HEK293T (cell line): Measurements from ENCODE around the gene CIAPIN1.

ENCODE experiments used
- ARNT ChIP-seq: fragments of 450-650 bp; IDR thresholded peaks from 2 replicates; pipeline ENCODE4 v1.6.1; 2017; ENCODE audit warnings: mild to moderate bottlenecking
- CTBP1 ChIP-seq: fragments of 450-650 bp; IDR thresholded peaks from 2 replicates; pipeline ENCODE4 v1.6.1; 2016; ENCODE audit warnings: borderline replicate concordance
- ELF4 ChIP-seq: fragments of 450-650 bp; IDR thresholded peaks from 2 replicates; pipeline ENCODE4 v1.6.1; 2017; ENCODE audit warnings: antibody characterized with exemption
- FOXK2 ChIP-seq: fragments of 450-650 bp; IDR thresholded peaks from 2 replicates; pipeline ENCODE4 v1.6.1; 2016; ENCODE audit warnings: mild to moderate bottlenecking
- HDGF ChIP-seq: fragments of 450-650 bp; IDR thresholded peaks from 2 replicates; pipeline ENCODE4 v1.6.1; 2017; ENCODE audit warnings: antibody characterized with exemption, borderline replicate concordance
- LEF1 ChIP-seq: fragments of 450-650 bp; IDR thresholded peaks from 2 replicates; pipeline ENCODE4 v1.6.1; 2017; ENCODE audit warnings: mild to moderate bottlenecking, borderline replicate concordance
- NFRKB ChIP-seq: fragments of 450-650 bp; IDR thresholded peaks from 2 replicates; pipeline ENCODE4 v1.6.1; 2016; ENCODE audit warnings: mild to moderate bottlenecking, moderate library complexity
- PKNOX1 ChIP-seq: fragments of 450-650 bp; IDR thresholded peaks from 2 replicates; pipeline ENCODE4 v1.6.1; 2016
- SUZ12 ChIP-seq: fragments of 450-650 bp; IDR thresholded peaks from 2 replicates; pipeline ENCODE4 v1.6.1; 2016; ENCODE audit warnings: mild to moderate bottlenecking
- TARDBP ChIP-seq: fragments of 450-650 bp; IDR thresholded peaks from 2 replicates; pipeline ENCODE4 v1.6.1; 2016

DNA sequence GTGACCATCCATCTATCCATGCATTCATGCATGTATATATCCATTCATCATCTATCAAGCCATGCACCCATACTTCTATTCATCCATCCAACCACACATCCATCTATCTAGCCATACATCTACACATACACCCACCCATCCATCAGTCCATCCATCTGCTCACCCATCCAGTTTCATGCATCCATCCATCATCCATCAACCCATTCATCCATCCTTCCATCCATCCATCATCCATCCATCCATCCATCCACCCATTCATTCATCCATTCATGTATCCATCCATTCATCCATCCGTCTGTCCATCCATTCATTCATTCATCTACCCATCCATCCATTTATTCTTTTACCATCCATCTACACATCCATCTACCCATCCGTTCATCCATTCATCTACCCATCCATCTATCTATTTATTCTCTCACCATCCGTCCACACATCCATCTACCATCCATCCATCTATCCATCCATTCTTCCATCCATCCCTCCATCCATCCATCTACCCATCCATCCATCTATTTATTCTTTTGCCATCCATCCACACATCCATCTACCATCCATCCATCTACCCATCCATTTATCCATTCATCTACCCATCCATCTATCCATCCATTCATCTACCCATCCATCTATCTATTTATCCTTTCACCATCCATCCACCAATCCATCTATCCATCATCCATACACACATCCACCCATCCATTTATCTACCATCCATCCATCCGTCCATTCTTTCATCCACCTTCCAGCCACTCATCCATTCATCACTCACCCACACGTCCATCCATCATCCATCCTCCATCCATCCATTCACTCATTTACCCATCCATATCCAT is 39.4 kb downstream of the CIAPIN1 start:
- TF ChIP-seq PKNOX1 (no peak), ELF4 (no peak), NFRKB (no peak), HDGF (no peak), FOXK2 (no peak), TARDBP (no peak), LEF1 (no peak), CTBP1 (no peak), SUZ12 (no peak), ARNT (no peak)
